A673 (cell line): Measurements from ENCODE around the gene NAT9. TPM values are rescaled to one million over a fixed set of nuclear protein-coding genes. Genes with fewer than 3 reads are reported as not detected.
A peak's percentile ranks its signal among the peaks of the same experiment; 100 is the strongest.

ENCODE experiments used
- BruUV-seq: library from RNA; stranded (reverse); fragments of 400-500 nt; replicated peaks from 2 replicates; lab custom pipeline; 2021; lab: Mats Ljungman, UMichigan
- CTCF ChIA-PET: fragments of 300-600 bp; sonication (Branson Sonifier 250); formaldehyde crosslinking; loops from one replicate; lab custom pipeline; 2022; ENCODE audit warnings: antibody characterized with exemption; lab: Charles Lee
- POLR2A ChIA-PET: fragments of 300-600 bp; sonication (Branson Sonifier 250); formaldehyde crosslinking; loops from one replicate; lab custom pipeline; 2022; ENCODE audit warnings: antibody characterized with exemption; ENCODE audit not compliant: low non-redundant PET; lab: Charles Lee
- DNase-seq: peaks from one replicate; pipeline ENCODE4 v3.0.0-alpha.2; 2015; ENCODE audit warnings: low spot score
- H3K27ac ChIP-seq: fragments of 200-600 bp; sonication (generic); 2 replicates; pipeline ENCODE4 v1.5.1; 2016; ENCODE audit warnings: mixed run types, low read depth, mild to moderate bottlenecking, mixed read lengths, antibody characterized with exemption, low read length; ENCODE audit not compliant: poor library complexity, severe bottlenecking
- H3K27me3 ChIP-seq: fragments of 200-600 bp; sonication (generic); replicated peaks from 2 replicates; pipeline ENCODE4 v1.6.1; 2017; ENCODE audit warnings: mixed run types, low read depth, mild to moderate bottlenecking, mixed read lengths, antibody characterized with exemption, low read length; ENCODE audit not compliant: insufficient read depth, poor library complexity
- H3K36me3 ChIP-seq: fragments of 200-600 bp; sonication (generic); 2 replicates; pipeline ENCODE4 v1.6.1; 2016; ENCODE audit warnings: mixed run types, mild to moderate bottlenecking, mixed read lengths, antibody characterized with exemption, low read length; ENCODE audit not compliant: insufficient read depth, poor library complexity, severe bottlenecking
- H3K4me1 ChIP-seq: fragments of 200-600 bp; sonication (generic); 2 replicates; pipeline ENCODE4 v1.6.1; 2017; ENCODE audit warnings: mixed run types, mild to moderate bottlenecking, mixed read lengths, antibody characterized with exemption, low read length; ENCODE audit not compliant: insufficient read depth, poor library complexity, severe bottlenecking
- H3K4me3 ChIP-seq: fragments of 200-600 bp; sonication (generic); 2 replicates; pipeline ENCODE4 v1.5.1; 2016; ENCODE audit warnings: low read depth, mixed run types, mild to moderate bottlenecking, mixed read lengths, low read length; ENCODE audit not compliant: poor library complexity, severe bottlenecking
- H3K9me3 ChIP-seq: fragments of 200-600 bp; sonication (generic); 2 replicates; pipeline ENCODE4 v1.6.1; 2016; ENCODE audit warnings: mixed run types, low read depth, mild to moderate bottlenecking, mixed read lengths, antibody characterized with exemption, low read length; ENCODE audit not compliant: poor library complexity, severe bottlenecking
- EZH2 ChIP-seq: fragments of 200-600 bp; sonication (generic); IDR thresholded peaks from 2 replicates; pipeline ENCODE4 v1.6.1; 2017; ENCODE audit warnings: borderline replicate concordance, low read depth, mild to moderate bottlenecking, mixed read lengths, antibody characterized with exemption, low read length; ENCODE audit not compliant: poor library complexity, severe bottlenecking
- intact Hi-C: fragments of 100-400 bp; cut with micrococcal nuclease; formaldehyde crosslinking; loops from one replicate; pipeline ENCODE4 v1.10.0; 2022; ENCODE audit not compliant: unreplicated experiment
- total RNA-seq: library from RNA; stranded (reverse); gene quantifications from 2 replicates; pipeline ENCODE4 v1.2.3, GENCODE V29; 2021
- TF ChIP-seq, protein P1 (sequence below): fragments of 300-800, 200-600 bp; sonication (generic); conservative IDR thresholded peaks from 2 replicates; pipeline ENCODE4 v1.5.1; 2017; ENCODE audit warnings: low read depth, mild to moderate bottlenecking, antibody characterized with exemption, low read length, moderate library complexity, mixed read lengths

Gene NAT9
- total RNA-seq, 1 experiment from 2014 or later: 60.6 TPM

DNA sequence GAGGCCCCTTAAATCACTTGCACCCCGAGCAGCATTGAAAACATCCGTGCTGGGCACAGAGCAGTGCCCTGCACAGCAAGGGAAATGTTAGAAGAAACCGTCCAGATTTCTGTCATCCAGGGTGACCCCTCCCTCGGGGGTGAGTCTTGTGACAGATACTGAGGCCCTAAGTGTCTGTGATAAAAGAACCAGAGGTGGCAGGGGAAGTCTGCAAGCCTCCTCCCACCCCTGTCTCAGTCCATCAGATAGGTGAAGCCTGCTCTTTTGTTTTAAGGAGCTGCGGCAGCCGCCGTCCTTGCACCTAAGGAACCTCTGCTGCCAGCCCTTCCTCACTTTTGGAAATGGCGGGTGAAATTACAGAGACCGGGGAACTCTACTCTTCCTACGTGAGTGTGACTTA is 845 bp upstream of the NAT9 start:
- Histone ChIP-seq H3K36me3 (peaks cover 15% of the 10 kb centered on the region), H3K4me3 (peak overlapping the region; percentile 92), H3K9me3 (no peaks in the 10 kb centered on the region), H3K27me3 (no peaks in the 10 kb centered on the region), H3K4me1 (no peaks in the 10 kb centered on the region), H3K27ac (peak overlapping the region; percentile 90)
- CTCF ChIA-PET: interaction anchor here (0.6 to 1.5 kb wide), 6 partner anchors 17 to 85 kb away, joined by 3 to 9 read pairs (median 4); partner anchors contain the start of gene GRIN2C
- BruUV-seq: no TSS peak
- POLR2A ChIA-PET: no interaction called here
- intact Hi-C loops: loop anchor here (5.0 kb wide), 1 partner anchor 35 kb away; no protein-coding TSS in a partner anchor
- no peak for TF ChIP-seq EZH2
- TF ChIP-seq, protein P1, sequence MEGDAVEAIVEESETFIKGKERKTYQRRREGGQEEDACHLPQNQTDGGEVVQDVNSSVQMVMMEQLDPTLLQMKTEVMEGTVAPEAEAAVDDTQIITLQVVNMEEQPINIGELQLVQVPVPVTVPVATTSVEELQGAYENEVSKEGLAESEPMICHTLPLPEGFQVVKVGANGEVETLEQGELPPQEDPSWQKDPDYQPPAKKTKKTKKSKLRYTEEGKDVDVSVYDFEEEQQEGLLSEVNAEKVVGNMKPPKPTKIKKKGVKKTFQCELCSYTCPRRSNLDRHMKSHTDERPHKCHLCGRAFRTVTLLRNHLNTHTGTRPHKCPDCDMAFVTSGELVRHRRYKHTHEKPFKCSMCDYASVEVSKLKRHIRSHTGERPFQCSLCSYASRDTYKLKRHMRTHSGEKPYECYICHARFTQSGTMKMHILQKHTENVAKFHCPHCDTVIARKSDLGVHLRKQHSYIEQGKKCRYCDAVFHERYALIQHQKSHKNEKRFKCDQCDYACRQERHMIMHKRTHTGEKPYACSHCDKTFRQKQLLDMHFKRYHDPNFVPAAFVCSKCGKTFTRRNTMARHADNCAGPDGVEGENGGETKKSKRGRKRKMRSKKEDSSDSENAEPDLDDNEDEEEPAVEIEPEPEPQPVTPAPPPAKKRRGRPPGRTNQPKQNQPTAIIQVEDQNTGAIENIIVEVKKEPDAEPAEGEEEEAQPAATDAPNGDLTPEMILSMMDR: no peak
- no peak for DNase-seq

DNA sequence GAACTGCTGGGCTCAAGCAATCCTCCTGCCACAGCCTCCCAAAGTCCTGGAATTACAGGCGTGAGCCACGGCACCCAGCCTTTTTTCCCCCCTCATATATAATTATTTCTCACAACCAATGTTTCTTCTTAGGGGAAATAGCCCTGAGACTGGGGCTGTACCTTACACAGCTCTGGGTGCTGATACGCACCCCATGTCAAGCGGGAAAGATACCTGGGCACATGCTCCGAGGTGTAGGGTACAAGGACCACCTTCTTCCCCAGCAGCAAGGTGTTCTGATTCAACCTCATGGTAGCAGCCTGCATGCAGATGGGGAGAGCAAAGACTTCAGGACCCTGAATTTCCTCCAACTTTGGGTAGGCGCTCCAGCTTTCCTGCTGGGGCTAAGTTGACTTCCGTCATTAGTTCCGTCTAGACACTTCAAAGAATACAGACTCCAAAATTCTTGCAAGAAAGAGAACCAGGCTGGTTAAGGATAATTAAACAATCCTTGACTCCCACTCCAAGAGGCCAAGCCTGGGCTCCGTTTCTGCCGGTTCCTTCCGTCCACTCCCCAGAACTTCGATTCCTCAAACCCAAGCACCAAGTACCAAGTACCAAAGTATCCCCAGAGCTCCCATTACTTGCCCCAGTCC is 619 bp downstream of the NAT9 start:
- peak; percentile 25 for DNase-seq
- ChIA-PET POLR2A (interaction anchor here (0.6 kb wide), 1 partner anchor 994 kb away, joined by 3 read pairs; no protein-coding TSS in a partner anchor), CTCF (interaction anchor here (0.7 to 1.5 kb wide), 3 partner anchors 84 to 87 kb away, joined by 3 to 4 read pairs (median 4); partner anchors contain the start of gene GRIN2C)
- intact Hi-C loops: loop anchor here (5.0 kb wide), 1 partner anchor 33 kb away; no protein-coding TSS in a partner anchor
- H3K27me3 ChIP-seq: no peaks in the 10 kb centered on the region
- BruUV-seq: TSS peak; percentile 90
- H3K4me3 ChIP-seq: peak overlapping the region; percentile 92
- no peaks in the 10 kb centered on the region for H3K9me3 ChIP-seq
- H3K4me1 ChIP-seq: no peaks in the 10 kb centered on the region
- peaks cover 29% of the 10 kb centered on the region for H3K36me3 ChIP-seq
- H3K27ac ChIP-seq: peak overlapping the region; percentile 90
- TF ChIP-seq EZH2: no peak
- TF ChIP-seq, protein P1: no peak

DNA sequence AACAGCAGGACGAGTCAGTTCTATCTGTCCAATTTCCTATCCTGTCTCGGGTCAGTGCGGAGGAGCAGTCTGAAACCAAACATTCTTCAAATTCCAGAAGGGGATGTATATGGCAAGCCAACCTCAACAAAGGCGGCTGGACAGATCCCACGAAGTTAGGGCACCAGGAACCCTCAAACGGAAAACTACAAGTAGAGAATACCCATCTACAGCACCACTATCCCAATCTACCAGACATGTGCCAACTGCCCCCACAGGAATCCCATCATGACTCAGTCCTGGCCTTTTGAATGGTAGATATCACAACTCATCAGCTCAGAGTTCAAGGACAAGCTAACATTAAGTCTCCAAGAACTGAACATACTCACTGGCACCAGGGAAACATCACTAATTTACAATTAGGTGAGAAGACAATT is 2.3 kb downstream of the NAT9 start:
- Histone ChIP-seq H3K36me3 (peaks cover 37% of the 10 kb centered on the region), H3K27ac (no peak overlapping the region), H3K4me3 (no peak overlapping the region), H3K4me1 (no peaks in the 10 kb centered on the region), H3K27me3 (no peaks in the 10 kb centered on the region), H3K9me3 (no peaks in the 10 kb centered on the region)
- no peak for TF ChIP-seq EZH2
- TF ChIP-seq, protein P1: no peak
- intact Hi-C loops: no loop called here
- BruUV-seq: no TSS peak
- ChIA-PET CTCF (interaction anchor here (0.6 to 0.9 kb wide), 2 partner anchors 90 to 791 kb away, joined by 7 to 8 read pairs; no protein-coding TSS in a partner anchor), POLR2A (no interaction called here)
- DNase-seq: no peak
